ENCODE results near the gene FUT3. TPM values are rescaled to one million over a fixed set of nuclear protein-coding genes. Genes with fewer than 3 reads are reported as not detected.

Gene FUT3
- total and polyA plus RNA-seq, 4 experiments from 2014 or later: 0.15 TPM; not detected in 3

DNA sequence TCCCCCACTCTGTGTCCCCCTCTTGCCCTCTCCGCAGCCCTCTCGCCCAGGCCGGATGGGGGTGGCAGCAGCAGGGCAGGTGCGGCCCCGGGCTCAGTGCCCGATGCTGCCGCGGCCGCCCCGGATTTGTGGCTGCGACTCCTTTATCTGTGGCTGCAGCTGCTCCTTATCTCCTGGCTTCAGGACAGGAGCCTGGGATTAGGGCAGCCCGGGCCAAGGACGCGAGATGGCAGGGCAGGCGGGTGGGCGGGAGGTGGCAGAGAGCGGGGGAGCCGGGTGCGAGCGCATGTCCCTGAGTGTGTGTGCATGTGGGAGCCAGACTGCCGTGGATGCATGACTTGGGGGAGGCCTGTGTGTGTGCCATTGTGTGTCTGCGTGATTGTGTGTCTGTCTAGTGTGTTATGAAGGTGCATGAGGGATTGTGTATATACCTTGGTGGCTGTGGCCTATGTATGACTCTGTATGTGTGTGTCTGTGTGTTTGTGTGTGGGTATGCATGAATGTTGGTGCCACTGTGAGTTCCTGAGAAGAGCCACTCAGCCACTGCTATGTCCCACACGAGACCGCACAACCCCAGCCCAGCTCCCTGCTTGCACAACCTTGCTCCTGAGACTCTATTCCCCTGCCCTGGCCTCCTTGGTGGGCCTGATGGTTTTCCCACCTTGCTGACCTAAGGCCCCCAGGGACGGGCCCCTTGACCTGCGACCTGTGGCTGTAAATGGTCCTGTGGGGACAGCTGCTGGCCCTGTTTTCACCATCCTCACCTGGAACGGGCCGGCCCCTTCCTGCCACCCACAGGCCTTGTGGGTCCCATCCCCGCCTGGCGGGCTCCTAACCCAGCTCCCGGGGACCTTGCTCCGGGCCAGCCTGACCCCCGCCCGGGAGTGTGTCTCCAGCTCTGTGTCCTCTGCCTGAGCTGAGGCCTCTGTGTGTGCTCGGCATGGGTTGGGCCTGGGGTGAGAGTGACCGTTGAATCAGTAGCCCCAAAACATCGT is 51.7 kb downstream of the FUT3 start:
- no peaks in the 10 kb centered on the region for H3K36me3 ChIP-seq (ENCODE audit: insufficient read depth, low read length)
- H3K4me1 ChIP-seq (ENCODE audit: insufficient read depth, low read length): peaks cover 19% of the 10 kb centered on the region
- no peaks in the 10 kb centered on the region for H3K27me3 ChIP-seq (ENCODE audit: insufficient read depth, low read length)
- ChIA-PET POLR2A (ENCODE audit: partially characterized antibody) (interaction anchor here (1.0 kb wide), 1 partner anchor 10 kb away, joined by 4 read pairs; no protein-coding TSS in a partner anchor), CTCF (ENCODE audit: partially characterized antibody) (no interaction called here)
- H3K4me3 ChIP-seq (ENCODE audit: low read length in 2 of 2): no peak overlapping the region
- peaks cover 6 to 21% (median 13%) of the 10 kb centered on the region in 4 donors for H3K4me1 Mint-ChIP-seq
- H3K9me3 ChIP-seq (ENCODE audit: control insufficient read depth in 1 of 2, low read length in 2 of 2): no peaks in the 10 kb centered on the region
- DNase-seq: no peak
- no peak overlapping the region for H3K4me3 Mint-ChIP-seq
- intact Hi-C loops (cut with micrococcal nuclease): loop anchor here (10.0 kb wide), 1 partner anchor 565 kb away; the partner anchor contains the start of gene CLPP
- H3K27ac ChIP-seq (ENCODE audit: low read depth, low read length): no peak overlapping the region
- no peaks in the 10 kb centered on the region for H3K9me3 Mint-ChIP-seq
- no peaks in the 10 kb centered on the region for H3K36me3 Mint-ChIP-seq
- H3K27ac Mint-ChIP-seq: no peak overlapping the region
- H3K27me3 Mint-ChIP-seq: peaks cover 10 to 14% of the 10 kb centered on the region in 2 donors

DNA sequence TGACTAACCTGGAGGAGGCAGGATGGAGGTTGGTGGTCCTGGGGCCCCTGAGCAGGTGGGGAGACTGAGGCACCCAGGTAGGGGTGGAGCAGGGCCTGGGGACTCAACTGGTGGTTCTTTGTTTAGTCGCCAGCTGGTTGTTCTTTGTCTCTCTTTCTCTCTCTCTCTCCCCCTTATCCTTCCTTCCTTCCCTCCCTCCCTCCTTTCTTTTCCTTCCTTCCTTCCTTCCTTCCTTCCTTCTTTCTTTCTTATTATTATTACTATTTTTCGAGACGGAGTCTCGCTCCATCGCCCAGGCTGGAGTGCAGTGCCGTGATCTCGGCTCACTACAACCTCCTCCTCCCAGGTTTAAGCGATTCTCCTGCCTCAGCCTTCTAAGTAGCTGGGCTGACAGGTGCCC is 53.0 kb downstream of the FUT3 start:
- Histone ChIP-seq H3K27ac (ENCODE audit: low read depth, low read length) (no peak overlapping the region), H3K9me3 (ENCODE audit: control insufficient read depth in 1 of 2, low read length in 2 of 2) (no peaks in the 10 kb centered on the region), H3K36me3 (ENCODE audit: insufficient read depth, low read length) (no peaks in the 10 kb centered on the region), H3K4me1 (ENCODE audit: insufficient read depth, low read length) (peaks cover 6% of the 10 kb centered on the region), H3K4me3 (ENCODE audit: low read length in 2 of 2) (no peak overlapping the region), H3K27me3 (ENCODE audit: insufficient read depth, low read length) (no peaks in the 10 kb centered on the region)
- Mint-ChIP-seq H3K27me3 (peaks cover 10 to 14% of the 10 kb centered on the region in 2 donors), H3K4me3 (no peak overlapping the region), H3K4me1 (peaks cover 5 to 11% (median 5%) of the 10 kb centered on the region in 4 donors), H3K36me3 (no peaks in the 10 kb centered on the region), H3K9me3 (no peaks in the 10 kb centered on the region), H3K27ac (no peak overlapping the region)
- POLR2A ChIA-PET (ENCODE audit: partially characterized antibody): no interaction called here
- no peak for DNase-seq
- intact Hi-C loops (cut with micrococcal nuclease): loop anchor here (10.0 kb wide), 1 partner anchor 567 kb away; the partner anchor contains the start of gene CLPP
- CTCF ChIA-PET (ENCODE audit: partially characterized antibody): no interaction called here

DNA sequence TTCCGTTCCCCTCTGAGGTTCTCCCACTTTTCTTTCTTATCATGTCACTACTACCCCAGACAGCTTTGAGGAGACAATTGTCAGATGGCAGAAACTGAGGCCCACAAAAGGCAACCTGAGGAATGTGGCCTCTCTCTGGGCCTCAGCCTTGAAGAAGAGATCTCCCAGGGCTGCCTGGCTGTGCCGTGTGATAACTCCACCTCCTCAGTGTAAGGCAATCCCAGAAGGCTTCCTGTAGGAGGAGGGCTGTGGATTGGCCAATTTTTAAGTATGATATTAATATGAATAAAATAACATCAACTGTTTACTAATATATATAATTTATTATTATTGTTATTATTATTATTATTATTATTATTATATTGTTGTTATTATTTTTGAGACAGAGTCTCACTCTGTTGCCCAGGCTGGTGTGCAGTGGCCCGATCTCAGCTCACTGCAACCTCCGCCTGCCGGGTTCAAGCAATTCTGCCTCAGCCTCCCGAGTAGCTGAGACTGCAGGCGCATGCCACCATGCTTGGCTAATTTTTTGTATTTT is 55.8 kb downstream of the FUT3 start:
- peaks cover 1 to 7% of the 10 kb centered on the region in 2 donors for H3K36me3 Mint-ChIP-seq
- CTCF ChIA-PET (ENCODE audit: partially characterized antibody): interaction anchor here (1.6 to 6.2 kb wide), 2 partner anchors 8 to 227 kb away, joined by 9 to 43 read pairs; partner anchors contain the start of gene NRTN

GRCh38 chr19:5793188-5793587 is 58.1 kb downstream of the FUT3 start:
- Histone ChIP-seq H3K27ac (ENCODE audit: low read depth, low read length) (no peak overlapping the region), H3K9me3 (ENCODE audit: control insufficient read depth in 1 of 2, low read length in 2 of 2) (no peaks in the 10 kb centered on the region), H3K27me3 (ENCODE audit: insufficient read depth, low read length) (no peaks in the 10 kb centered on the region), H3K4me3 (ENCODE audit: low read length in 2 of 2) (no peak overlapping the region), H3K4me1 (ENCODE audit: insufficient read depth, low read length) (peaks cover 14% of the 10 kb centered on the region), H3K36me3 (ENCODE audit: insufficient read depth, low read length) (peaks cover 18% of the 10 kb centered on the region)
- intact Hi-C loops (cut with micrococcal nuclease): loop anchor here (10.0 kb wide), 1 partner anchor 572 kb away; the partner anchor contains the start of gene CLPP
- Mint-ChIP-seq H3K4me3 (peak overlapping the region in 1 of 8 donors; percentile 35), H3K4me1 (peaks cover 10 to 20% (median 12%) of the 10 kb centered on the region in 4 donors), H3K27ac (no peak overlapping the region), H3K27me3 (peaks cover 0 to 2% of the 10 kb centered on the region in 2 donors), H3K9me3 (peaks cover 0 to 4% (median 0%) of the 10 kb centered on the region in 8 donors), H3K36me3 (peaks cover 9 to 20% of the 10 kb centered on the region in 2 donors)
- ChIA-PET CTCF (ENCODE audit: partially characterized antibody) (interaction anchor here (0.6 to 6.2 kb wide), 5 partner anchors 11 to 229 kb away, joined by 3 to 43 read pairs (median 3); partner anchors contain the start of gene NRTN), POLR2A (ENCODE audit: partially characterized antibody) (interaction anchor here (1.2 kb wide), 1 partner anchor 11 kb away, joined by 3 read pairs; no protein-coding TSS in a partner anchor)
- no peak for DNase-seq

More for the DNA sequence above, 55.8 kb downstream of the FUT3 start:
- H3K27ac ChIP-seq (ENCODE audit: low read depth, low read length): no peak overlapping the region
- H3K4me1 ChIP-seq (ENCODE audit: insufficient read depth, low read length): peaks cover 5% of the 10 kb centered on the region
- intact Hi-C loops (cut with micrococcal nuclease): loop anchor here (10.0 kb wide), 1 partner anchor 569 kb away; the partner anchor contains the start of gene CLPP
- H3K9me3 ChIP-seq (ENCODE audit: control insufficient read depth in 1 of 2, low read length in 2 of 2): no peaks in the 10 kb centered on the region
- H3K36me3 ChIP-seq (ENCODE audit: insufficient read depth, low read length): no peaks in the 10 kb centered on the region
- DNase-seq: no peak
- Mint-ChIP-seq H3K9me3 (peaks cover 0 to 4% (median 0%) of the 10 kb centered on the region in 8 donors), H3K4me3 (no peak overlapping the region), H3K27me3 (peaks cover 6 to 7% of the 10 kb centered on the region in 2 donors), H3K4me1 (peaks cover 5 to 9% (median 7%) of the 10 kb centered on the region in 4 donors), H3K27ac (no peak overlapping the region)
- no peak overlapping the region for H3K4me3 ChIP-seq (ENCODE audit: low read length in 2 of 2)
- H3K27me3 ChIP-seq (ENCODE audit: insufficient read depth, low read length): no peaks in the 10 kb centered on the region
- POLR2A ChIA-PET (ENCODE audit: partially characterized antibody): interaction anchor here (0.9 kb wide), 1 partner anchor 33 kb away, joined by 3 read pairs; no protein-coding TSS in a partner anchor

Other genes starting within 250 kb of the FUT3 start
- 100 to 1,000 TPM; 257 to 263 TPM for gene SAFB2, start 228.7 kb downstream of the FUT3 start, total RNA-seq
- 10 to 100 TPM; 16.6 to 65.4 TPM for gene SAFB2, start 228.7 kb downstream of the FUT3 start, polyA plus RNA-seq
- 100 to 1,000 TPM; 202 to 211 TPM for gene SAFB, start 228.4 kb downstream of the FUT3 start, total RNA-seq
- 100 to 1,000 TPM in 1 of 2 donors, 10 to 100 TPM in 1; 14.6 to 117 TPM for gene SAFB, start 228.4 kb downstream of the FUT3 start, polyA plus RNA-seq
- gene MICOS13, start 170.9 kb downstream of the FUT3 start, total RNA-seq: 10 to 100 TPM; 40.5 to 41.1 TPM
- gene MICOS13, start 170.9 kb downstream of the FUT3 start, polyA plus RNA-seq: 100 to 1,000 TPM; 114 TPM
- 1 to 10 TPM; 3.5 to 4.8 TPM for gene HSD11B1L, start 170.4 kb downstream of the FUT3 start, total RNA-seq
- 1 to 10 TPM; 2.9 to 4.3 TPM for gene HSD11B1L, start 170.4 kb downstream of the FUT3 start, polyA plus RNA-seq
- gene RPL36, start 161.2 kb downstream of the FUT3 start, total RNA-seq: 1,000 to 10,000 TPM; 1,675 to 1,762 TPM
- gene RPL36, start 161.2 kb downstream of the FUT3 start, polyA plus RNA-seq: 1,000 to 10,000 TPM; 1,862 to 2,485 TPM
- 10 to 100 TPM; 59.6 to 64.7 TPM for gene LONP1, start 131.3 kb downstream of the FUT3 start, total RNA-seq
- gene LONP1, start 131.3 kb downstream of the FUT3 start, polyA plus RNA-seq: 10 to 100 TPM; 10.9 to 39.9 TPM
- gene CATSPERD, start 130.8 kb downstream of the FUT3 start, total RNA-seq: not detected
- gene CATSPERD, start 130.8 kb downstream of the FUT3 start, polyA plus RNA-seq: not detected
- gene PRR22, start 66.7 kb downstream of the FUT3 start, total RNA-seq: 1 to 10 TPM; 5.9 to 6.6 TPM
- not detected for gene PRR22, start 66.7 kb downstream of the FUT3 start, polyA plus RNA-seq
- gene DUS3L, start 60.3 kb downstream of the FUT3 start, total RNA-seq: 10 to 100 TPM; 58.7 to 72.9 TPM
- 10 to 100 TPM; 34.2 to 36.7 TPM for gene DUS3L, start 60.3 kb downstream of the FUT3 start, polyA plus RNA-seq
- gene NRTN, start 46.4 kb downstream of the FUT3 start, total RNA-seq: under 1 TPM; 0.61 to 0.91 TPM
- under 1 TPM; 0.34 to 0.42 TPM for gene NRTN, start 46.4 kb downstream of the FUT3 start, polyA plus RNA-seq
- gene FUT6, start 11.7 kb downstream of the FUT3 start, total RNA-seq: not detected
- not detected for gene FUT6, start 11.7 kb downstream of the FUT3 start, polyA plus RNA-seq
- gene FUT5, start 19.1 kb upstream of the FUT3 start, total RNA-seq: under 1 TPM in 1 of 2 experiments, not detected in 1; 0.17 TPM
- gene FUT5, start 19.1 kb upstream of the FUT3 start, polyA plus RNA-seq: not detected
- 100 to 1,000 TPM; 139 to 153 TPM for gene NDUFA11, start 52.3 kb upstream of the FUT3 start, total RNA-seq
- gene NDUFA11, start 52.3 kb upstream of the FUT3 start, polyA plus RNA-seq: 100 to 1,000 TPM; 330 to 388 TPM
- gene VMAC, start 53.4 kb upstream of the FUT3 start, total RNA-seq: 10 to 100 TPM; 36.6 to 37.5 TPM
- gene VMAC, start 53.4 kb upstream of the FUT3 start, polyA plus RNA-seq: 1 to 10 TPM; 5.6 to 6.3 TPM
- 10 to 100 TPM; 65.0 to 68.0 TPM for gene CAPS, start 62.8 kb upstream of the FUT3 start, total RNA-seq
- gene CAPS, start 62.8 kb upstream of the FUT3 start, polyA plus RNA-seq: 1 to 10 TPM; 1.7 to 4.3 TPM
- gene RANBP3, start 126.7 kb upstream of the FUT3 start, total RNA-seq: 10 to 100 TPM; 84.1 to 94.9 TPM
- gene RANBP3, start 126.7 kb upstream of the FUT3 start, polyA plus RNA-seq: 10 to 100 TPM in 1 of 2 donors, 1 to 10 TPM in 1; 3.4 to 11.6 TPM